Hepatocyte (in vitro differentiated cells): ENCODE data around the gene PTPN2.

Source experiments
- CTCF ChIP-seq: fragments of 200-600 bp; sonication (generic); IDR thresholded peaks from 2 replicates; pipeline ENCODE4 v1.5.1; 2016; ENCODE audit warnings: antibody characterized with exemption, mild to moderate bottlenecking; ENCODE audit not compliant: poor library complexity
- EZH2 ChIP-seq: fragments of 200-600 bp; sonication (generic); IDR thresholded peaks from 2 replicates; pipeline ENCODE4 v1.6.1; 2016; ENCODE audit warnings: antibody characterized with exemption, mild to moderate bottlenecking, borderline replicate concordance

- TF ChIP-seq EZH2 = no peak
- TF ChIP-seq CTCF = no peak
Observed at GRCh38 chr18:12930908-12931307, 46.9 kb upstream of the PTPN2 start.
